Fibroblast of the aortic adventitia (primary cell): Measurements from ENCODE around the gene GATD1. TPM values are rescaled to one million over a fixed set of nuclear protein-coding genes. Genes with fewer than 3 reads are reported as not detected.

ENCODE experiments used
- DNase-seq: peaks from one replicate; pipeline ENCODE4 v3.0.0-alpha.2; 2010; ENCODE audit warnings: low read depth
- H3K4me3 ChIP-seq: 2 replicates; pipeline ENCODE4 v1.5.1; 2011; ENCODE audit warnings: low read depth, mild to moderate bottlenecking, control low read depth, low read length, moderate library complexity
- CTCF ChIP-seq: IDR thresholded peaks from 2 replicates; pipeline ENCODE4 v1.5.1; 2011; ENCODE audit warnings: mild to moderate bottlenecking, low read length, control low read depth, inconsistent platforms; ENCODE audit not compliant: insufficient read depth
- total RNA-seq: library from RNA; depleted of rRNA; stranded (reverse); fragments of >200 nt; gene quantifications from 2 replicates; pipeline ENCODE4 v1.2.3, GENCODE V29; 2012; ENCODE audit warnings: low replicate concordance

Gene GATD1
- total RNA-seq: 40.6 and 53.4 TPM in 2 replicates

- H3K4me3 ChIP-seq: peak within 1 kb of the TSS; percentile 85
- peak; percentile 78 for DNase-seq
- TF ChIP-seq CTCF: no peak
Measured at GRCh38 chr11:777288-778255, at the start of gene GATD1. TSS of gene GATD1 (minus strand) at chr11:777487. CDS start at chr11:777462, 25 bp downstream.

- peak overlapping the region; percentile 9 for H3K4me3 ChIP-seq
- TF ChIP-seq CTCF: no peak
- DNase-seq: no peak
Measured at GRCh38 chr11:826836-827145, 49.5 kb upstream of the GATD1 start.

GRCh38 chr11:826227-826621 lies 48.9 kb upstream of the GATD1 start:
- no peak for DNase-seq
- H3K4me3 ChIP-seq: no peak overlapping the region
- no peak for TF ChIP-seq CTCF

- H3K4me3 ChIP-seq: no peak overlapping the region
- DNase-seq: no peak
- TF ChIP-seq CTCF: no peak
Measured at GRCh38 chr11:825366-826226, 48.3 kb upstream of the GATD1 start.

GRCh38 chr11:824942-825341 lies 47.7 kb upstream of the GATD1 start:
- no peak for DNase-seq
- H3K4me3 ChIP-seq: no peak overlapping the region
- TF ChIP-seq CTCF: no peak

- DNase-seq: no peak
- H3K4me3 ChIP-seq: no peak overlapping the region
- no peak for TF ChIP-seq CTCF
Measured at GRCh38 chr11:824292-824880, 47.1 kb upstream of the GATD1 start.
